GM12878 (cell line): Measurements from ENCODE around the gene SPDYA. TPM values are rescaled to one million over a fixed set of nuclear protein-coding genes. Genes with fewer than 3 reads are reported as not detected.

Experiments used
- ATAC-seq: fragments of 200-7000 bp; cut with Tn5 transposase; 3 replicates; pipeline ENCODE4 v1.9.1; 2020; ENCODE audit warnings: mild to moderate bottlenecking, moderate library complexity
- BruUV-seq: library from RNA; stranded (reverse); fragments of 400-500 nt; replicated peaks from 2 replicates; lab custom pipeline; 2021; lab: Mats Ljungman, UMichigan
- CTCF ChIA-PET: fragments of 300-600 bp; sonication (Branson Sonifier 250); formaldehyde crosslinking; extraction: SDS; loops from one replicate; lab custom pipeline; 2021; ENCODE audit warnings: inconsistent platforms; lab: Yijun Ruan, JAX
- POLR2A ChIA-PET: fragments of 350-600 bp; formaldehyde crosslinking; extraction: SDS; loops from one replicate; lab custom pipeline; 2021; ENCODE audit warnings: inconsistent platforms; lab: Charles Lee
- RAD21 ChIA-PET: fragments of 300-600 bp; sonication (Branson Sonifier 250); formaldehyde crosslinking; loops from one replicate; lab custom pipeline; 2023; ENCODE audit warnings: antibody characterized with exemption; ENCODE audit not compliant: unreplicated experiment; lab: Charles Lee
- SMC1A ChIA-PET: fragments of 300-600 bp; sonication (Branson Sonifier 250); formaldehyde crosslinking; loops from one replicate; lab custom pipeline; 2023; ENCODE audit not compliant: unreplicated experiment, uncharacterized antibody; lab: Charles Lee
- DNase-seq: peaks from one replicate; pipeline ENCODE4 v3.0.0-alpha.2; 2011; ENCODE audit warnings: low read depth, low spot score
- FAIRE-seq: peaks from 3 replicates; lab custom pipeline; 2011; peaks lifted over from hg19 to GRCh38; lab: Jason Lieb, UNC
- H2AFZ ChIP-seq: 2 replicates; pipeline ENCODE4 v1.6.0; 2011; ENCODE audit warnings: low read depth, low read length, control low read depth; ENCODE audit not compliant: control insufficient read depth
- H3K27ac ChIP-seq: 2 replicates; pipeline ENCODE4 v1.5.1; 2011; ENCODE audit warnings: control low read depth; ENCODE audit not compliant: control insufficient read depth, insufficient read depth
- H3K27me3 ChIP-seq, 2 experiments: replicated peaks in 1 of 2; 2 replicates each; pipeline versions ENCODE4 v1.6.0 to v1.6.1; 2011; ENCODE audit warnings: low read length in 1 of 2; ENCODE audit not compliant: control insufficient read depth in 2 of 2, insufficient read depth in 2 of 2
- H3K36me3 ChIP-seq, 2 experiments: 2 replicates each; pipeline ENCODE4 v1.5.1; 2011; ENCODE audit warnings: low read length in 1 of 2; ENCODE audit not compliant: control insufficient read depth in 2 of 2, insufficient read depth in 2 of 2
- H3K4me1 ChIP-seq: 2 replicates; pipeline ENCODE4 v1.6.1; 2011; ENCODE audit warnings: mild to moderate bottlenecking, low read length, moderate library complexity, mixed read lengths; ENCODE audit not compliant: control insufficient read depth, insufficient read depth
- H3K4me2 ChIP-seq: 2 replicates; pipeline ENCODE4 v1.6.0; 2011; ENCODE audit warnings: control low read depth; ENCODE audit not compliant: control insufficient read depth, insufficient read depth
- H3K4me3 ChIP-seq: fragments of 200-600 bp; sonication (generic); 2 replicates; pipeline ENCODE4 v1.5.1; 2016
- H3K79me2 ChIP-seq: 2 replicates; pipeline ENCODE4 v1.6.0; 2011; ENCODE audit warnings: low read length; ENCODE audit not compliant: control insufficient read depth, insufficient read depth
- H3K9ac ChIP-seq: 2 replicates; pipeline ENCODE4 v1.8.0; 2011; ENCODE audit warnings: low read length, control low read depth, mixed read lengths; ENCODE audit not compliant: control insufficient read depth, insufficient read depth
- H3K9me3 ChIP-seq: replicated peaks from 3 replicates; pipeline ENCODE4 v1.5.1; 2011; ENCODE audit warnings: mild to moderate bottlenecking, low read length; ENCODE audit not compliant: control insufficient read depth, insufficient read depth
- H4K20me1 ChIP-seq: 2 replicates; pipeline ENCODE4 v1.6.0; 2011; ENCODE audit not compliant: control insufficient read depth, insufficient read depth
- EP300 ChIP-seq, 2 experiments: fragments of 150-350 bp in 1 of 2; IDR thresholded peaks; 2 replicates each; pipeline ENCODE4 v1.6.1; 2011 to 2012; ENCODE audit warnings: low read depth in 2 of 2, low read length in 2 of 2, borderline replicate concordance in 1 of 2, improper control_type of control experiment in 1 of 2, inconsistent platforms in 1 of 2; ENCODE audit not compliant: control insufficient read depth in 1 of 2
- ESRRA ChIP-seq: IDR thresholded peaks from 2 replicates; pipeline ENCODE4 v1.6.1; 2012; ENCODE audit warnings: mild to moderate bottlenecking, low read length, improper control_type of control experiment
- KAT2A ChIP-seq: conservative IDR thresholded peaks from 2 replicates; pipeline ENCODE4 v1.6.1; 2011; ENCODE audit warnings: low read depth, low read length; ENCODE audit not compliant: control insufficient read depth
- NFIC ChIP-seq: IDR thresholded peaks from 2 replicates; pipeline ENCODE4 v1.6.1; 2012; ENCODE audit warnings: low read depth, mild to moderate bottlenecking, inconsistent platforms, low read length, moderate library complexity
- NR2C1 ChIP-seq: fragments of 450-650 bp; IDR thresholded peaks from 2 replicates; pipeline ENCODE4 v1.6.1; 2017; ENCODE audit warnings: antibody characterized with exemption, mild to moderate bottlenecking, moderate library complexity
- NR2C2 ChIP-seq: IDR thresholded peaks from 2 replicates; pipeline ENCODE4 v1.6.1; 2011; ENCODE audit warnings: borderline replicate concordance, low read depth; ENCODE audit not compliant: control insufficient read depth, insufficient read length
- POLR2AphosphoS5 ChIP-seq: IDR thresholded peaks from 2 replicates; pipeline ENCODE4 v1.6.1; 2011; ENCODE audit warnings: mild to moderate bottlenecking, low read length, inconsistent platforms
- RBBP5 ChIP-seq: fragments of 200-600 bp; sonication (generic); conservative IDR thresholded peaks from 2 replicates; pipeline ENCODE4 v1.6.1; 2016
- SRF ChIP-seq, 2 experiments: IDR thresholded peaks; 2 replicates each; pipeline ENCODE4 v1.6.1; 2011; ENCODE audit warnings: low read depth in 2 of 2, low read length in 2 of 2, mild to moderate bottlenecking in 1 of 2, moderate library complexity in 1 of 2
- SUPT20H ChIP-seq: IDR thresholded peaks from 2 replicates; pipeline ENCODE4 v1.6.1; 2011; ENCODE audit warnings: low read depth, mild to moderate bottlenecking, low read length, moderate library complexity, borderline replicate concordance; ENCODE audit not compliant: control insufficient read depth
- TBL1XR1 ChIP-seq: IDR thresholded peaks from 2 replicates; pipeline ENCODE4 v1.6.1; 2012; ENCODE audit warnings: low read depth, low read length, improper control_type of control experiment
- ZNF207 ChIP-seq: fragments of 450-650 bp; IDR thresholded peaks from 2 replicates; pipeline ENCODE4 v1.6.1; 2014; ENCODE audit warnings: antibody characterized with exemption, mild to moderate bottlenecking, borderline replicate concordance
- ZNF24 ChIP-seq: fragments of 450-650 bp; IDR thresholded peaks from 2 replicates; pipeline ENCODE4 v1.6.1; 2017; ENCODE audit warnings: antibody characterized with exemption, mild to moderate bottlenecking
- ZNF622 ChIP-seq: fragments of 450-650 bp; IDR thresholded peaks from 2 replicates; pipeline ENCODE4 v1.6.1; 2017; ENCODE audit warnings: mild to moderate bottlenecking, inconsistent platforms
- ZSCAN29 ChIP-seq: fragments of 450-650 bp; IDR thresholded peaks from 2 replicates; pipeline ENCODE4 v1.6.1; 2017; ENCODE audit warnings: mild to moderate bottlenecking, moderate library complexity
- in situ Hi-C: fragments of 300-500 bp; cut with MboI; formaldehyde crosslinking; loops from 9 replicates; pipeline ENCODE4 v1.14.3; 2018; ENCODE audit warnings: mixed read lengths
- intact Hi-C: fragments of 100-400 bp; cut with micrococcal nuclease; formaldehyde crosslinking; loops from one replicate; pipeline ENCODE4 v1.14.2; 2022; ENCODE audit not compliant: unreplicated experiment
- polyA plus RNA-seq, 11 experiments: library from polyadenylated mRNA; depleted of rRNA in 4 of 11; unstranded in 6 of 11; stranded (reverse) in 5 of 11; fragments of >200 nt; fragmentation: Nextera tagmentation in 4 of 11; fragmentation: Illumina TruSeq in 1 of 11; extraction: Ambion mirVana in 4 of 11; extraction: Trizol in 1 of 11; gene quantifications; 1 replicate in 1 of 11; 2 replicates in 10 of 11; pipeline versions ENCODE4 v1.2.1 to v1.2.3, GENCODE V29; 2011 to 2016; ENCODE audit warnings: inconsistent platforms in 2 of 11, missing spikeins in 2 of 11, low read depth in 1 of 11
- total RNA-seq, 4 experiments: library from RNA; depleted of rRNA in 3 of 4; stranded (reverse); fragments of >200 nt in 3 of 4; fragmentation: Illumina TruSeq in 1 of 4; extraction: Trizol in 1 of 4; gene quantifications; 2 replicates each; pipeline versions ENCODE4 v1.2.1 to v1.2.3, GENCODE V29; 2013 to 2021
- TF ChIP-seq, protein P1 (sequence below): IDR thresholded peaks from 2 replicates; pipeline ENCODE4 v1.6.1; 2012; ENCODE audit warnings: low read depth, low read length, improper control_type of control experiment
- TF ChIP-seq, protein P2 (sequence below): fragments of 450-650 bp; IDR thresholded peaks from 2 replicates; pipeline ENCODE4 v1.6.1; 2017; ENCODE audit warnings: mild to moderate bottlenecking, low read depth, inconsistent platforms; ENCODE audit not compliant: poor library complexity, severe bottlenecking
- TF ChIP-seq, protein P3 (sequence below): fragments of 450-650 bp; IDR thresholded peaks from 2 replicates; pipeline ENCODE4 v1.6.1; 2018; ENCODE audit warnings: borderline replicate concordance, mild to moderate bottlenecking; ENCODE audit not compliant: partially characterized antibody

SPDYA gene
- total and polyA plus RNA-seq, 10 of the 15 experiments (the other 5 are each of a cell fraction or from before 2014, with no cell fraction given), result 0.12 to 2.4 (median 0.50) TPM

DNA sequence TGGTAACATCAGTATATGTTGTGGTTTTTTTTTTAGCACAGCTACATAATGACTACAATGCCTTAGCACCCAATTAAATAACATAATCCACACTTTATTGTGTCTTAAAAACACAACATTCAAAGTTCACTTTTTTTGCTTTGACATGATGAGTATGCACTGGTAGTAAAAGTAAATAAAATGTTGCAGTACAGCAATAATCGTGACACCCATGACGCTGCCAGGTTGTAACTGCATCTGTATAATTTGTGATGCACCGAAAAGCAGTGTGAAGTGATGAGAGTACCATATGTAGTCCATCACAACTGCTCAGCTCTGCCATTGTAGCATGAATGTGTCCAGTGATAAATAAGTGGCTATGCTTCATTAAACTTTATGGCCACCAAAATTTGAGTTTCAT is 43.3 kb upstream of the SPDYA start (continued):
- no peak for TF ChIP-seq EP300 (IDR thresholded peaks at IDR 0.05; ENCODE audit: borderline replicate concordance in 1 of 2, control insufficient read depth in 1 of 2, low read depth in 2 of 2, low read length in 2 of 2)

DNA sequence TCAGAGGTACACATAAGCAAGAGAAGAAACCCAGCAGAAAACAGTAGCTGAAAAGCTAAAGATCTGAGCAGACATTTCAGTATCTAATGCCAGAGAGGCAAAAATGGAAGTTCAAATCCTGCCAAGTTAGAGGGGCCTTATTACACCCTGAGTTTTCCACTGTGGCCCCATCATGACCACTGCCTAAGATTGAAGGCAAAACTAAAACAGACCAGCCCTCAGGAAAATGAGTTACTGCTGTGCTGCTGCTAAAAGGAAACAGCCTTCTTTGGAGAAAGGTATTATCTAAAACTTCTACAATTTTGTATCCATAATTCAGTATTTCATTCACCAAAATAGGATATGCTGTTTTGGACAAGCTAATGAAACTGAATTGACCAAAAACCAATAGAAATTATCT is 42.2 kb upstream of the SPDYA start:
- Histone ChIP-seq H3K4me2 (no peak overlapping the region), H3K36me3 (no peaks in the 10 kb centered on the region; a peak in 2 of 4 replicates), H3K79me2 (peaks cover 87% of the 10 kb centered on the region), H4K20me1 (no peaks in the 10 kb centered on the region; the same call in 1 of the 2 replicates), H3K9ac (no peak overlapping the region), H3K4me1 (no peaks in the 10 kb centered on the region), H2AFZ (no peak overlapping the region), H3K4me3 (no peak overlapping the region), H3K27ac (no peak overlapping the region), H3K27me3 (no peaks in the 10 kb centered on the region), H3K9me3 (peaks cover 1% of the 10 kb centered on the region; the same call in 2 of the 3 replicates)
- SMC1A ChIA-PET, result interaction anchor here (1.7 kb wide), 1 partner anchor 89 kb away, joined by 3 read pairs; no protein-coding TSS in a partner anchor
- FAIRE-seq (no peak), DNase-seq (no peak), ATAC-seq (no peak)
- RAD21 ChIA-PET, result no interaction called here
- in situ Hi-C loops (no loop called here), intact Hi-C loops (no loop called here)
- CTCF ChIA-PET, result interaction anchor here (2.5 kb wide), 1 partner anchor 174 kb away, joined by 13 read pairs; no protein-coding TSS in a partner anchor
- BruUV-seq, result no TSS peak
- POLR2A ChIA-PET, result interaction anchor here (0.9 kb wide), 1 partner anchor 146 kb away, joined by 3 read pairs; no protein-coding TSS in a partner anchor
- no peak for TF ChIP-seq ZNF24
- TF ChIP-seq NR2C2, result no peak
- no peak for TF ChIP-seq ZSCAN29
- TF ChIP-seq, protein P1, sequence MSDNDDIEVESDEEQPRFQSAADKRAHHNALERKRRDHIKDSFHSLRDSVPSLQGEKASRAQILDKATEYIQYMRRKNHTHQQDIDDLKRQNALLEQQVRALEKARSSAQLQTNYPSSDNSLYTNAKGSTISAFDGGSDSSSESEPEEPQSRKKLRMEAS, result no peak
- TF ChIP-seq KAT2A, result no peak
- TF ChIP-seq ZNF207, result no peak
- no peak for TF ChIP-seq EP300 (IDR thresholded peaks at IDR 0.05; ENCODE audit: borderline replicate concordance in 1 of 2, control insufficient read depth in 1 of 2, low read depth in 2 of 2, low read length in 2 of 2)
- TF ChIP-seq NFIC, result no peak
- no peak for TF ChIP-seq RBBP5
- TF ChIP-seq, protein P2, sequence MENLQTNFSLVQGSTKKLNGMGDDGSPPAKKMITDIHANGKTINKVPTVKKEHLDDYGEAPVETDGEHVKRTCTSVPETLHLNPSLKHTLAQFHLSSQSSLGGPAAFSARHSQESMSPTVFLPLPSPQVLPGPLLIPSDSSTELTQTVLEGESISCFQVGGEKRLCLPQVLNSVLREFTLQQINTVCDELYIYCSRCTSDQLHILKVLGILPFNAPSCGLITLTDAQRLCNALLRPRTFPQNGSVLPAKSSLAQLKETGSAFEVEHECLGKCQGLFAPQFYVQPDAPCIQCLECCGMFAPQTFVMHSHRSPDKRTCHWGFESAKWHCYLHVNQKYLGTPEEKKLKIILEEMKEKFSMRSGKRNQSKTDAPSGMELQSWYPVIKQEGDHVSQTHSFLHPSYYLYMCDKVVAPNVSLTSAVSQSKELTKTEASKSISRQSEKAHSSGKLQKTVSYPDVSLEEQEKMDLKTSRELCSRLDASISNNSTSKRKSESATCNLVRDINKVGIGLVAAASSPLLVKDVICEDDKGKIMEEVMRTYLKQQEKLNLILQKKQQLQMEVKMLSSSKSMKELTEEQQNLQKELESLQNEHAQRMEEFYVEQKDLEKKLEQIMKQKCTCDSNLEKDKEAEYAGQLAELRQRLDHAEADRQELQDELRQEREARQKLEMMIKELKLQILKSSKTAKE, result no peak
- TF ChIP-seq POLR2AphosphoS5, result no peak
- no peak for TF ChIP-seq SUPT20H
- TF ChIP-seq NR2C1, result no peak
- TF ChIP-seq TBL1XR1, result no peak
- TF ChIP-seq, protein P3, sequence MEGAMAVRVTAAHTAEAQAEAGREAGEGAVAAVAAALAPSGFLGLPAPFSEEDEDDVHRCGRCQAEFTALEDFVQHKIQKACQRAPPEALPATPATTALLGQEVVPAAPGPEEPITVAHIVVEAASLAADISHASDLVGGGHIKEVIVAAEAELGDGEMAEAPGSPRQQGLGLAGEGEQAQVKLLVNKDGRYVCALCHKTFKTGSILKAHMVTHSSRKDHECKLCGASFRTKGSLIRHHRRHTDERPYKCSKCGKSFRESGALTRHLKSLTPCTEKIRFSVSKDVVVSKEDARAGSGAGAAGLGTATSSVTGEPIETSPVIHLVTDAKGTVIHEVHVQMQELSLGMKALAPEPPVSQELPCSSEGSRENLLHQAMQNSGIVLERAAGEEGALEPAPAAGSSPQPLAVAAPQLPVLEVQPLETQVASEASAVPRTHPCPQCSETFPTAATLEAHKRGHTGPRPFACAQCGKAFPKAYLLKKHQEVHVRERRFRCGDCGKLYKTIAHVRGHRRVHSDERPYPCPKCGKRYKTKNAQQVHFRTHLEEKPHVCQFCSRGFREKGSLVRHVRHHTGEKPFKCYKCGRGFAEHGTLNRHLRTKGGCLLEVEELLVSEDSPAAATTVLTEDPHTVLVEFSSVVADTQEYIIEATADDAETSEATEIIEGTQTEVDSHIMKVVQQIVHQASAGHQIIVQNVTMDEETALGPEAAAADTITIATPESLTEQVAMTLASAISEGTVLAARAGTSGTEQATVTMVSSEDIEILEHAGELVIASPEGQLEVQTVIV, result no peak
- TF ChIP-seq SRF (IDR thresholded peaks at IDR 0.05; ENCODE audit: low read depth in 2 of 2, low read length in 2 of 2), result no peak
- TF ChIP-seq ESRRA, result no peak
- TF ChIP-seq ZNF622, result no peak
